NCI-H146 (cell line): ENCODE results near the gene KCNQ2.

Experiments
- DNase-seq: peaks from one replicate; lab custom pipeline; 2025; lab: John Stamatoyannopoulos, UW

The KCNQ2 gene

GRCh38 chr20:63434599-63435378, 37.7 kb downstream of the KCNQ2 start:
- DNase-seq, result peak; percentile 75

- DNase-seq, result no peak
Measured at GRCh38 chr20:63433756-63434531, 38.5 kb downstream of the KCNQ2 start.

- no peak for DNase-seq
Measured at GRCh38 chr20:63433351-63433750, 39.1 kb downstream of the KCNQ2 start.

GRCh38 chr20:63432577-63433325, 39.7 kb downstream of the KCNQ2 start:
- DNase-seq, result peak; percentile 33

GRCh38 chr20:63431944-63432343, 40.5 kb downstream of the KCNQ2 start:
- DNase-seq, result no peak

- no peak for DNase-seq
Measured at GRCh38 chr20:63430891-63431290, 41.6 kb downstream of the KCNQ2 start.

- DNase-seq, result no peak
Measured at GRCh38 chr20:63429992-63430391, 42.5 kb downstream of the KCNQ2 start.

GRCh38 chr20:63428906-63429575, 43.4 kb downstream of the KCNQ2 start:
- DNase-seq, result no peak

GRCh38 chr20:63427724-63428330, 44.6 kb downstream of the KCNQ2 start:
- no peak for DNase-seq

GRCh38 chr20:63427206-63427605, 45.2 kb downstream of the KCNQ2 start:
- no peak for DNase-seq

GRCh38 chr20:63425846-63426485, 46.5 kb downstream of the KCNQ2 start:
- DNase-seq, result no peak

- DNase-seq, result no peak
Measured at GRCh38 chr20:63424613-63425012, 47.8 kb downstream of the KCNQ2 start.

- DNase-seq, result no peak
Measured at GRCh38 chr20:63423751-63424150, 48.7 kb downstream of the KCNQ2 start.

- DNase-seq, result no peak
Measured at GRCh38 chr20:63422653-63423052, 49.8 kb downstream of the KCNQ2 start.

- no peak for DNase-seq
Measured at GRCh38 chr20:63421913-63422312, 50.5 kb downstream of the KCNQ2 start.

- DNase-seq, result no peak
Measured at GRCh38 chr20:63421094-63421692, 51.3 kb downstream of the KCNQ2 start.

- no peak for DNase-seq
Measured at GRCh38 chr20:63420359-63421093, 51.9 kb downstream of the KCNQ2 start.

GRCh38 chr20:63419299-63419698, 53.2 kb downstream of the KCNQ2 start:
- DNase-seq, result no peak

GRCh38 chr20:63418617-63419016, 53.8 kb downstream of the KCNQ2 start:
- no peak for DNase-seq

- DNase-seq, result no peak
Measured at GRCh38 chr20:63417738-63418120, 54.7 kb downstream of the KCNQ2 start.
